ENCODE results near the gene TPSG1.

DNA sequence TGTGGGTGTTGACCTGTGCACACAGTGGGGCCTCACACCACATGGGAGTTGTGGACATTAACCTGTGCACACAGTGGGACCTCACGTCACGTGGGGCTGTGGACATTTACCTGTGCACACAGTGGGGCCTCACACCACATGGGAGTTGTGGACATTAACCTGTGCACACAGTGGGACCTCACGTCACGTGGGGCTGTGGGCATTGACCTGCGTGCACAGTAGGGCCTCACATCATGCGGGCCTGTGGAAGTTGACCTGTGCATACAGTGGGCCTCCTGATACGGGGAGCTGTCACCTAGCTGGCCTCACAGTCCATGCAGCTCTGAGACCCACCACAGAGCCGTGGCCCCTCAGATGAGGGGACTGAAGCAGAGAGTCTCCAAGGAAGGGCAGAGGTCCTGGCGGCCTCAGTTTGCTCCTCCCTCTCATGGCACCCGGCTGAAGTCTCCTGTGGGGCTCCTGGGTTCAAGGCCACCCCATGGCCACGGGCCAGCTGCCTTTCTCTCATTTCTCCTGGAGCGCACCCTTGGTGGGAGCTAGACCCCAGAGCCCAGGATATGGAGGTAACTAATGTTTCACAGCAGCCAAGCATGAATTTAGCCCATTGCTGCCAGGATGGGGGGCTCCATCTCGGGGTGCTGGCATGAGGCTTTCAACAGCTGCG is 51.1 kb downstream of the TPSG1 start:
- TF ChIP-seq, protein P1, sequence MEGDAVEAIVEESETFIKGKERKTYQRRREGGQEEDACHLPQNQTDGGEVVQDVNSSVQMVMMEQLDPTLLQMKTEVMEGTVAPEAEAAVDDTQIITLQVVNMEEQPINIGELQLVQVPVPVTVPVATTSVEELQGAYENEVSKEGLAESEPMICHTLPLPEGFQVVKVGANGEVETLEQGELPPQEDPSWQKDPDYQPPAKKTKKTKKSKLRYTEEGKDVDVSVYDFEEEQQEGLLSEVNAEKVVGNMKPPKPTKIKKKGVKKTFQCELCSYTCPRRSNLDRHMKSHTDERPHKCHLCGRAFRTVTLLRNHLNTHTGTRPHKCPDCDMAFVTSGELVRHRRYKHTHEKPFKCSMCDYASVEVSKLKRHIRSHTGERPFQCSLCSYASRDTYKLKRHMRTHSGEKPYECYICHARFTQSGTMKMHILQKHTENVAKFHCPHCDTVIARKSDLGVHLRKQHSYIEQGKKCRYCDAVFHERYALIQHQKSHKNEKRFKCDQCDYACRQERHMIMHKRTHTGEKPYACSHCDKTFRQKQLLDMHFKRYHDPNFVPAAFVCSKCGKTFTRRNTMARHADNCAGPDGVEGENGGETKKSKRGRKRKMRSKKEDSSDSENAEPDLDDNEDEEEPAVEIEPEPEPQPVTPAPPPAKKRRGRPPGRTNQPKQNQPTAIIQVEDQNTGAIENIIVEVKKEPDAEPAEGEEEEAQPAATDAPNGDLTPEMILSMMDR (IDR thresholded peaks at IDR 0.05; ENCODE audit: insufficient read depth, low read depth, low read length): no peak
- TF ChIP-seq EZH2 (IDR thresholded peaks at IDR 0.05; ENCODE audit: insufficient read depth, low read length): no peak

Data from astrocyte (in vitro differentiated cells and primary cell).